NT2/D1 (cell line): ENCODE measurements around the gene GIMAP8.
"Not testable (repeated sequence)": the region's sequence is repeated elsewhere in the genome, so short reads cannot be mapped to it uniquely, and the experiment has no call there.

Experiments used
- DNase-seq: peaks from one replicate; pipeline ENCODE4 v3.0.0-alpha.2; 2011; ENCODE audit warnings: low read depth, low spot score
- H3K27me3 ChIP-seq: 2 replicates; pipeline ENCODE4 v1.6.0; 2011; ENCODE audit warnings: mild to moderate bottlenecking; ENCODE audit not compliant: insufficient read length, insufficient read depth
- H3K36me3 ChIP-seq: 2 replicates; pipeline ENCODE4 v1.6.1; 2011; ENCODE audit warnings: mild to moderate bottlenecking, low read length, mixed read lengths; ENCODE audit not compliant: insufficient read depth, insufficient read length
- H3K4me1 ChIP-seq: 2 replicates; pipeline ENCODE4 v1.5.1; 2011; ENCODE audit not compliant: insufficient read depth, insufficient read length
- H3K4me3 ChIP-seq: 2 replicates; pipeline ENCODE4 v1.5.1; 2011; ENCODE audit warnings: low read depth; ENCODE audit not compliant: insufficient read length
- H3K9ac ChIP-seq: 2 replicates; pipeline ENCODE4 v1.6.0; 2011; ENCODE audit warnings: low read depth; ENCODE audit not compliant: insufficient read length
- H3K9me3 ChIP-seq: 2 replicates; pipeline ENCODE4 v1.5.1; 2011; ENCODE audit warnings: mild to moderate bottlenecking, low read length; ENCODE audit not compliant: insufficient read depth
- SUZ12 ChIP-seq: IDR thresholded peaks from 2 replicates; pipeline ENCODE4 v1.6.1; 2011; ENCODE audit not compliant: insufficient read length, insufficient read depth; ENCODE audit errors: extremely low read depth
- YY1 ChIP-seq: IDR thresholded peaks from 2 replicates; pipeline ENCODE4 v1.6.1; 2011; ENCODE audit not compliant: insufficient read length, insufficient read depth
- ZNF274 ChIP-seq: IDR thresholded peaks from 2 replicates; pipeline ENCODE4 v1.6.1; 2011; ENCODE audit warnings: mild to moderate bottlenecking, low read depth, low read length

Gene GIMAP8

GRCh38 chr7:150481922-150482321 is 31.5 kb downstream of the GIMAP8 start:
- no peak for DNase-seq
- Histone ChIP-seq H3K9me3 (no peaks in the 10 kb centered on the region), H3K4me3 (no peak overlapping the region), H3K36me3 (no peaks in the 10 kb centered on the region), H3K27me3 (no peaks in the 10 kb centered on the region), H3K9ac (no peak overlapping the region), H3K4me1 (no peaks in the 10 kb centered on the region)
- TF ChIP-seq YY1 (no peak), SUZ12 (no peak), ZNF274 (no peak)

- not testable (repeated sequence) for DNase-seq, H3K27me3 ChIP-seq, H3K36me3 ChIP-seq, H3K9ac ChIP-seq, H3K4me3 ChIP-seq, H3K4me1 ChIP-seq, H3K9me3 ChIP-seq
Measured at GRCh38 chr7:150483514-150483913, 33.1 kb downstream of the GIMAP8 start.

GRCh38 chr7:150484071-150484470 is 33.6 kb downstream of the GIMAP8 start:
- not testable (repeated sequence) for H3K9me3 ChIP-seq, H3K4me1 ChIP-seq, H3K27me3 ChIP-seq, H3K36me3 ChIP-seq, H3K4me3 ChIP-seq, DNase-seq, H3K9ac ChIP-seq

- DNase-seq = no peak
- Histone ChIP-seq H3K4me3 (no peak overlapping the region), H3K27me3 (no peaks in the 10 kb centered on the region), H3K9ac (no peak overlapping the region), H3K9me3 (no peaks in the 10 kb centered on the region), H3K36me3 (no peaks in the 10 kb centered on the region), H3K4me1 (no peaks in the 10 kb centered on the region)
- TF ChIP-seq ZNF274 = no peak
- TF ChIP-seq YY1 = no peak
- TF ChIP-seq SUZ12 = no peak
Measured at GRCh38 chr7:150487625-150488024, 37.2 kb downstream of the GIMAP8 start.

GRCh38 chr7:150489782-150490181 is 39.4 kb downstream of the GIMAP8 start:
- no peaks in the 10 kb centered on the region for H3K4me1 ChIP-seq
- no peak overlapping the region for H3K4me3 ChIP-seq
- DNase-seq = no peak
- no peak for TF ChIP-seq SUZ12
- no peak for TF ChIP-seq ZNF274
- H3K9ac ChIP-seq = no peak overlapping the region
- H3K27me3 ChIP-seq = no peaks in the 10 kb centered on the region
- no peaks in the 10 kb centered on the region for H3K9me3 ChIP-seq
- no peaks in the 10 kb centered on the region for H3K36me3 ChIP-seq

GRCh38 chr7:150493442-150493841 is 43.0 kb downstream of the GIMAP8 start:
- not testable (repeated sequence) for H3K9ac ChIP-seq, H3K4me1 ChIP-seq, H3K9me3 ChIP-seq, H3K27me3 ChIP-seq, H3K4me3 ChIP-seq, DNase-seq, H3K36me3 ChIP-seq

GRCh38 chr7:150502519-150502918 is 52.1 kb downstream of the GIMAP8 start:
- TF ChIP-seq SUZ12 (no peak), YY1 (no peak), ZNF274 (no peak)
- no peaks in the 10 kb centered on the region for H3K27me3 ChIP-seq
- no peak overlapping the region for H3K4me3 ChIP-seq
- no peak for DNase-seq
- H3K4me1 ChIP-seq = no peaks in the 10 kb centered on the region
- no peak overlapping the region for H3K9ac ChIP-seq
- no peaks in the 10 kb centered on the region for H3K9me3 ChIP-seq
- H3K36me3 ChIP-seq = no peaks in the 10 kb centered on the region

GRCh38 chr7:150503155-150503554 is 52.7 kb downstream of the GIMAP8 start:
- H3K9me3 ChIP-seq = no peaks in the 10 kb centered on the region
- H3K9ac ChIP-seq = no peak overlapping the region
- no peak for TF ChIP-seq YY1
- no peak for TF ChIP-seq SUZ12
- no peak for TF ChIP-seq ZNF274
- DNase-seq = no peak
- H3K27me3 ChIP-seq = no peaks in the 10 kb centered on the region
- H3K4me1 ChIP-seq = no peaks in the 10 kb centered on the region
- no peak overlapping the region for H3K4me3 ChIP-seq
- no peaks in the 10 kb centered on the region for H3K36me3 ChIP-seq
